HepG2 (cell line): ENCODE data around the gene TECPR1.

Experiments used
- CEBPZ ChIP-seq: IDR thresholded peaks from 2 replicates; pipeline ENCODE4 v1.6.1; 2012; ENCODE audit warnings: low read length, improper control_type of control experiment
- EZH2 ChIP-seq: conservative IDR thresholded peaks from 2 replicates; pipeline ENCODE4 v1.6.1; 2012; ENCODE audit warnings: mild to moderate bottlenecking, low read depth, low read length, moderate library complexity
- HBP1 ChIP-seq: IDR thresholded peaks from 2 replicates; pipeline ENCODE4 v1.6.1; 2016; ENCODE audit warnings: low read depth, control low read depth
- MNT ChIP-seq: fragments of 450-650 bp; IDR thresholded peaks from 2 replicates; pipeline ENCODE4 v1.6.1; 2016
- REPIN1 ChIP-seq: sonication (generic); formaldehyde crosslinking; IDR thresholded peaks from 2 replicates; pipeline ENCODE4 v1.8.0; 2022; ENCODE audit warnings: missing genetic modification reagents, low read depth, mild to moderate bottlenecking, borderline replicate concordance
- REST ChIP-seq, 2 experiments: IDR thresholded peaks; 2 replicates each; pipeline ENCODE4 v1.6.1; 2011 to 2012; ENCODE audit warnings: low read length in 2 of 2, borderline replicate concordance in 1 of 2, low read depth in 1 of 2, mild to moderate bottlenecking in 1 of 2, moderate library complexity in 1 of 2

GRCh38 chr7:98267303-98267702 is 15.3 kb upstream of the TECPR1 start:
- no peak for TF ChIP-seq REPIN1 (CRISPR knock-in tag)
- TF ChIP-seq REST (IDR thresholded peaks at IDR 0.05; ENCODE audit: borderline replicate concordance in 1 of 2, low read depth in 1 of 2, low read length in 2 of 2), result no peak
- no peak for TF ChIP-seq EZH2
- no peak for TF ChIP-seq CEBPZ
- TF ChIP-seq MNT, result no peak
- no peak for TF ChIP-seq HBP1 (CRISPR knock-in tag)
